BJ (cell line): ENCODE data around the gene LAMC2. TPM values are rescaled to one million over a fixed set of nuclear protein-coding genes. Genes with fewer than 3 reads are reported as not detected.

Source experiments
- CTCF ChIA-PET: fragments of 350-600 bp; formaldehyde crosslinking; extraction: SDS; loops from one replicate; lab custom pipeline; 2021; ENCODE audit warnings: antibody characterized with exemption, inconsistent platforms; lab: Yijun Ruan, JAX
- POLR2A ChIA-PET: fragments of 300-600 bp; sonication (Branson Sonifier 250); formaldehyde crosslinking; extraction: SDS; loops from one replicate; lab custom pipeline; 2021; ENCODE audit warnings: antibody characterized with exemption; lab: Charles Lee
- DNase-seq: peaks from one replicate; pipeline ENCODE4 v3.0.0-alpha.2; 2011; ENCODE audit warnings: low read depth
- H3K27me3 ChIP-seq: 2 replicates; pipeline ENCODE4 v1.6.0; 2011; ENCODE audit warnings: low read length; ENCODE audit not compliant: control insufficient read depth, insufficient read depth
- H3K36me3 ChIP-seq: 2 replicates; pipeline ENCODE4 v1.5.1; 2011; ENCODE audit warnings: low read length; ENCODE audit not compliant: control insufficient read depth, insufficient read depth
- H3K4me3 ChIP-seq: 2 replicates; pipeline ENCODE4 v1.5.1; 2011; ENCODE audit warnings: low read depth, mild to moderate bottlenecking, control low read depth, low read length
- polyA plus RNA-seq: library from polyadenylated mRNA; depleted of rRNA; stranded (reverse); fragments of >200 nt; gene quantifications from 2 replicates; pipeline ENCODE4 v1.2.3, GENCODE V29; 2011
- TF ChIP-seq, protein P1 (sequence below): IDR thresholded peaks from 2 replicates; pipeline ENCODE4 v1.5.1; 2011; ENCODE audit warnings: low read depth, mild to moderate bottlenecking, control low read depth, inconsistent platforms, low read length, moderate library complexity; ENCODE audit not compliant: insufficient read depth

Gene LAMC2
- polyA plus RNA-seq, 1 experiment, result 0.70 TPM

DNA sequence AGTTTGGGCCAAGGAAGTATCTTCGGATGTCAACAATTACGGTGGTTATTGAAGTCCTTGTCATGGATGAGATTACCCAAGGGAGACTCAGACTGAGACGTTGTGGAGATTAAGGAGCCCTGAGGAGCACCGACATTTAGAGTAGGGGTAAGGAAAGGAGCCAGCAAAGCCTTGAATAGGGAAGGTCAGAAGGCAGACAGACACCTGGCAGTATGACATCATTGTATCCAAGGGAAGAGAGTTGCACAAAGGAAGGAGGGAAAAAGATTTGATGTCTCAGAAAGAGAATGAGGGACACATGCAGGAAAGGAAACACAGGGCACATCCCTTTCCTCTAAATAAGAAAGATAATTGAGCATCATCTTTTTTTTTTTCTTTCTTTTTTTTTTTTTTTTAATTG lies 11.7 kb downstream of the LAMC2 start:
- H3K36me3 ChIP-seq, result no peaks in the 10 kb centered on the region
- TF ChIP-seq, protein P1, sequence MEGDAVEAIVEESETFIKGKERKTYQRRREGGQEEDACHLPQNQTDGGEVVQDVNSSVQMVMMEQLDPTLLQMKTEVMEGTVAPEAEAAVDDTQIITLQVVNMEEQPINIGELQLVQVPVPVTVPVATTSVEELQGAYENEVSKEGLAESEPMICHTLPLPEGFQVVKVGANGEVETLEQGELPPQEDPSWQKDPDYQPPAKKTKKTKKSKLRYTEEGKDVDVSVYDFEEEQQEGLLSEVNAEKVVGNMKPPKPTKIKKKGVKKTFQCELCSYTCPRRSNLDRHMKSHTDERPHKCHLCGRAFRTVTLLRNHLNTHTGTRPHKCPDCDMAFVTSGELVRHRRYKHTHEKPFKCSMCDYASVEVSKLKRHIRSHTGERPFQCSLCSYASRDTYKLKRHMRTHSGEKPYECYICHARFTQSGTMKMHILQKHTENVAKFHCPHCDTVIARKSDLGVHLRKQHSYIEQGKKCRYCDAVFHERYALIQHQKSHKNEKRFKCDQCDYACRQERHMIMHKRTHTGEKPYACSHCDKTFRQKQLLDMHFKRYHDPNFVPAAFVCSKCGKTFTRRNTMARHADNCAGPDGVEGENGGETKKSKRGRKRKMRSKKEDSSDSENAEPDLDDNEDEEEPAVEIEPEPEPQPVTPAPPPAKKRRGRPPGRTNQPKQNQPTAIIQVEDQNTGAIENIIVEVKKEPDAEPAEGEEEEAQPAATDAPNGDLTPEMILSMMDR, result no peak
- no peaks in the 10 kb centered on the region for H3K27me3 ChIP-seq
- H3K4me3 ChIP-seq, result no peak overlapping the region
- CTCF ChIA-PET, result no interaction called here
- POLR2A ChIA-PET, result no interaction called here
- no peak for DNase-seq

DNA sequence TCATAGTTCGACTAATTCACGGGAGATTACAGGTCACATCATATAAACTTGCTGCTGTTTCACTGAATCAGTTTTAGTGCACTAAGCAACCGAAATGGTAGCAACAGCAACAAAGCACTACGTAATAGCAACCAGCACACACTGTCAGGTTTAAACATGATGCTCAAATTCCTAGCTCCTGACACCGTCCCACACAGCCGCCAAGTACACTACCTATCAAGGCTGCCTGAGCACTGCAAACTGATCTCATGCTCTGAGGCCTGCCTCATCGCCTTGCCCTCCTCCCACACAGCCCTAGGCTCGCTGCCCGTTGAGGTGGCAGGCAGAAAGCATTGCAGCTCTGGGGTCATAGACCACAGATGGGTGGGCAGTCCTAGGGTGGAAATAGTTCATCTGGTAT lies 12.4 kb downstream of the LAMC2 start:
- Histone ChIP-seq H3K27me3 (no peaks in the 10 kb centered on the region), H3K36me3 (no peaks in the 10 kb centered on the region), H3K4me3 (no peak overlapping the region)
- CTCF ChIA-PET, result no interaction called here
- TF ChIP-seq, protein P1, result no peak
- POLR2A ChIA-PET, result no interaction called here
- no peak for DNase-seq

DNA sequence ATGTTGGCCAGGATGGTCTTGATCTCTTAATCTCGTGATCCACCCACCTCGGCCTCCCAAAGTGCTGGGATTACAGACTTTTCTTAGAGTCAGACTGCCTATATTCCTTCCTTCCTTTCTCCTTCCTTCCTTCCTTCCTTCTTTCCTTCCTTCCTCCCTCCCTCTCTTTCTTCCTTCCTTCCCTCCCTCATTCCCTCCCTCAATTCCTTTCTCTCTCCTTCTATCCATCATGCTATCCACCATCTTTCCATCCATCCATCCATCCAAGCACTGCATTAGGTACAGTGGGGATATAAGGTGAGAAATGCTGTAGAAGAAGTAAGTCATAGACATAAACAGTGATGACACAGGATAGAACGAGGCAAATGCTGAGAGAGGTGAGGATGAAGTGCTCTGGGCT lies 13.2 kb downstream of the LAMC2 start:
- H3K4me3 ChIP-seq, result no peak overlapping the region
- POLR2A ChIA-PET, result no interaction called here
- no peaks in the 10 kb centered on the region for H3K27me3 ChIP-seq
- TF ChIP-seq, protein P1, result no peak
- no peaks in the 10 kb centered on the region for H3K36me3 ChIP-seq
- CTCF ChIA-PET, result interaction anchor here (0.6 kb wide), 1 partner anchor 70 kb away, joined by 3 read pairs; no protein-coding TSS in a partner anchor
- no peak for DNase-seq

DNA sequence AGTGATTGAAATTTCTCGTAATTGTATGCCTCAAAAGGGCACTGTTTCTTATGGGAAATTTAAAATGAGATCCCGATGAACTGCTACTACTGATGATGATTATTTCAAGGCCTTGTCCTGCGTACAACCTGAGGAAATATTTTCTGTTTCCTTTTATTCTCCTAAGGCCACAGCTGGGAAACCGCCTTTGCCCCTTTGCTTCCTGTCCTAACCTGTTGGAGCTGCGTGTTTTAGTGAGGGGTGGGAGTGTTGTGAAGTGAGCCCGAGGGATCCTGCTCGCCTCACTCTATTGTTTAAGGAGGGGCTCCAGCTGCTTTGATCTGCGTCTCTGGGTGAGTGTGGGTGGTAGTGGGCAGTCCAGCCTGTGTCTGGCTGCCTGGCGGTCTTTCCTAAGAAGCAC lies 14.4 kb downstream of the LAMC2 start:
- H3K27me3 ChIP-seq, result no peaks in the 10 kb centered on the region
- DNase-seq, result no peak
- ChIA-PET CTCF (no interaction called here), POLR2A (no interaction called here)
- no peaks in the 10 kb centered on the region for H3K36me3 ChIP-seq
- no peak overlapping the region for H3K4me3 ChIP-seq
- TF ChIP-seq, protein P1, result no peak

DNA sequence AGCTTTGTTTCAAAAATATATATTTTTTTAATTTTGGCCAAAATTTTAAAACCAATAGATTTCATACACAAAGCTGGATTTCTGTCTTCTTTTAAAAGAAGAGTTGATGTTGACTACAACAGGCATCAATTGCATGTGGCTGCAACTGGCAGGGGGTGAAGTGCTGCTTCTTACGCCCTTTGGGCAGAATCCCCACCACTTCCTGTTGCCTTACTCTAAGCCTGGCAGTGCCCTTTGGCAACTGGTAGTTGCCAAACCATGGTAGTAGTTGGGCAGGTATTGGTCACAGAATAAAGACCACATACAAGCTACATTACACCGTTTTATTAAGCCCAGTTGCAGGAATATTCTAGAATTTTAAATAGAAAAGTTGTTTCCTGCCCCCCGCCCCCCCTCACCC lies 17.0 kb downstream of the LAMC2 start:
- no peak for DNase-seq
- no peak overlapping the region for H3K4me3 ChIP-seq
- POLR2A ChIA-PET, result no interaction called here
- CTCF ChIA-PET, result interaction anchor here (1.5 kb wide), 1 partner anchor 10 kb away, joined by 5 read pairs; no protein-coding TSS in a partner anchor
- H3K27me3 ChIP-seq, result no peaks in the 10 kb centered on the region
- TF ChIP-seq, protein P1, result no peak
- H3K36me3 ChIP-seq, result no peaks in the 10 kb centered on the region
